GM12878 (cell line): Measurements from ENCODE around the gene LPIN3. TPM values are rescaled to one million over a fixed set of nuclear protein-coding genes. Genes with fewer than 3 reads are reported as not detected.

Experiments
- ATAC-seq: fragments of 200-7000 bp; cut with Tn5 transposase; 3 replicates; pipeline ENCODE4 v1.9.1; 2020; ENCODE audit warnings: mild to moderate bottlenecking, moderate library complexity
- BruUV-seq: library from RNA; stranded (reverse); fragments of 400-500 nt; replicated peaks from 2 replicates; lab custom pipeline; 2021; lab: Mats Ljungman, UMichigan
- CTCF ChIA-PET: fragments of 300-600 bp; sonication (Branson Sonifier 250); formaldehyde crosslinking; extraction: SDS; loops from one replicate; lab custom pipeline; 2021; ENCODE audit warnings: inconsistent platforms; lab: Yijun Ruan, JAX
- POLR2A ChIA-PET: fragments of 350-600 bp; formaldehyde crosslinking; extraction: SDS; loops from one replicate; lab custom pipeline; 2021; ENCODE audit warnings: inconsistent platforms; lab: Charles Lee
- RAD21 ChIA-PET: fragments of 300-600 bp; sonication (Branson Sonifier 250); formaldehyde crosslinking; loops from one replicate; lab custom pipeline; 2023; ENCODE audit warnings: antibody characterized with exemption; ENCODE audit not compliant: unreplicated experiment; lab: Charles Lee
- SMC1A ChIA-PET: fragments of 300-600 bp; sonication (Branson Sonifier 250); formaldehyde crosslinking; loops from one replicate; lab custom pipeline; 2023; ENCODE audit not compliant: unreplicated experiment, uncharacterized antibody; lab: Charles Lee
- DNase-seq: peaks from one replicate; pipeline ENCODE4 v3.0.0-alpha.2; 2011; ENCODE audit warnings: low read depth, low spot score
- FAIRE-seq: peaks from 3 replicates; lab custom pipeline; 2011; peaks lifted over from hg19 to GRCh38; lab: Jason Lieb, UNC
- H2AFZ ChIP-seq: 2 replicates; pipeline ENCODE4 v1.6.0; 2011; ENCODE audit warnings: low read depth, low read length, control low read depth; ENCODE audit not compliant: control insufficient read depth
- H3K27ac ChIP-seq: 2 replicates; pipeline ENCODE4 v1.5.1; 2011; ENCODE audit warnings: control low read depth; ENCODE audit not compliant: control insufficient read depth, insufficient read depth
- H3K27me3 ChIP-seq, 2 experiments: replicated peaks in 1 of 2; 2 replicates each; pipeline versions ENCODE4 v1.6.0 to v1.6.1; 2011; ENCODE audit warnings: low read length in 1 of 2; ENCODE audit not compliant: control insufficient read depth in 2 of 2, insufficient read depth in 2 of 2
- H3K36me3 ChIP-seq, 2 experiments: 2 replicates each; pipeline ENCODE4 v1.5.1; 2011; ENCODE audit warnings: low read length in 1 of 2; ENCODE audit not compliant: control insufficient read depth in 2 of 2, insufficient read depth in 2 of 2
- H3K4me1 ChIP-seq: 2 replicates; pipeline ENCODE4 v1.6.1; 2011; ENCODE audit warnings: mild to moderate bottlenecking, low read length, moderate library complexity, mixed read lengths; ENCODE audit not compliant: control insufficient read depth, insufficient read depth
- H3K4me2 ChIP-seq: 2 replicates; pipeline ENCODE4 v1.6.0; 2011; ENCODE audit warnings: control low read depth; ENCODE audit not compliant: control insufficient read depth, insufficient read depth
- H3K4me3 ChIP-seq: fragments of 200-600 bp; sonication (generic); 2 replicates; pipeline ENCODE4 v1.5.1; 2016
- H3K79me2 ChIP-seq: 2 replicates; pipeline ENCODE4 v1.6.0; 2011; ENCODE audit warnings: low read length; ENCODE audit not compliant: control insufficient read depth, insufficient read depth
- H3K9ac ChIP-seq: 2 replicates; pipeline ENCODE4 v1.8.0; 2011; ENCODE audit warnings: low read length, control low read depth, mixed read lengths; ENCODE audit not compliant: control insufficient read depth, insufficient read depth
- H3K9me3 ChIP-seq: replicated peaks from 3 replicates; pipeline ENCODE4 v1.5.1; 2011; ENCODE audit warnings: mild to moderate bottlenecking, low read length; ENCODE audit not compliant: control insufficient read depth, insufficient read depth
- H4K20me1 ChIP-seq: 2 replicates; pipeline ENCODE4 v1.6.0; 2011; ENCODE audit not compliant: control insufficient read depth, insufficient read depth
- ASH2L ChIP-seq: fragments of 300-600, 200-600 bp; sonication (generic); IDR thresholded peaks from 2 replicates; pipeline ENCODE4 v1.6.1; 2017; ENCODE audit warnings: low read depth, mild to moderate bottlenecking, borderline replicate concordance
- CREM ChIP-seq: IDR thresholded peaks from 2 replicates; pipeline ENCODE4 v1.6.1; 2014; ENCODE audit warnings: antibody characterized with exemption, low read depth
- EED ChIP-seq: sonication (generic); IDR thresholded peaks from 2 replicates; pipeline ENCODE4 v1.6.1; 2016; ENCODE audit warnings: antibody characterized with exemption, low read depth
- FOS ChIP-seq: IDR thresholded peaks from 3 replicates; pipeline ENCODE4 v1.6.1; 2011; ENCODE audit warnings: borderline replicate concordance; ENCODE audit not compliant: insufficient read length; ENCODE audit errors: extremely low read depth
- GABPA ChIP-seq: IDR thresholded peaks from 2 replicates; pipeline ENCODE4 v1.6.1; 2014; ENCODE audit warnings: antibody characterized with exemption, low read depth, mild to moderate bottlenecking, inconsistent platforms
- GATAD2B ChIP-seq: fragments of 450-650 bp; conservative IDR thresholded peaks from 2 replicates; pipeline ENCODE4 v1.6.1; 2017; ENCODE audit warnings: low read depth, mild to moderate bottlenecking, moderate library complexity
- HDAC2 ChIP-seq: fragments of 200-600 bp; sonication (generic); IDR thresholded peaks from 2 replicates; pipeline ENCODE4 v1.6.1; 2017
- IRF4 ChIP-seq: IDR thresholded peaks from 2 replicates; pipeline ENCODE4 v1.6.1; 2011; ENCODE audit warnings: low read depth, low read length
- JUND ChIP-seq: IDR thresholded peaks from 2 replicates; pipeline ENCODE4 v1.6.1; 2012; ENCODE audit warnings: low read depth, mild to moderate bottlenecking, low read length, improper control_type of control experiment, moderate library complexity
- MTA3 ChIP-seq: IDR thresholded peaks from 2 replicates; pipeline ENCODE4 v1.6.1; 2012; ENCODE audit warnings: low read length, inconsistent platforms, borderline replicate concordance
- MXI1 ChIP-seq: fragments of 150-350 bp; IDR thresholded peaks from 2 replicates; pipeline ENCODE4 v1.6.1; 2011; ENCODE audit warnings: low read depth, mild to moderate bottlenecking, inconsistent platforms, low read length, improper control_type of control experiment
- POLR2AphosphoS2 ChIP-seq: IDR thresholded peaks from 2 replicates; pipeline ENCODE4 v1.6.1; 2011; ENCODE audit warnings: low read depth, mild to moderate bottlenecking, low read length, improper control_type of control experiment, moderate library complexity
- RBBP5 ChIP-seq: fragments of 200-600 bp; sonication (generic); conservative IDR thresholded peaks from 2 replicates; pipeline ENCODE4 v1.6.1; 2016
- SIN3A ChIP-seq: IDR thresholded peaks from 2 replicates; pipeline ENCODE4 v1.6.1; 2012; ENCODE audit warnings: low read depth, low read length, improper control_type of control experiment
- SREBF1 ChIP-seq: IDR thresholded peaks from 2 replicates; pipeline ENCODE4 v1.6.1; 2012; ENCODE audit warnings: mild to moderate bottlenecking, low read length
- SUZ12 ChIP-seq: fragments of 200-600 bp; sonication (generic); IDR thresholded peaks from one replicate; pipeline ENCODE4 v1.6.1; 2018; ENCODE audit warnings: antibody characterized with exemption, mild to moderate bottlenecking; ENCODE audit not compliant: unreplicated experiment
- WRNIP1 ChIP-seq: IDR thresholded peaks from 2 replicates; pipeline ENCODE4 v1.6.1; 2011; ENCODE audit warnings: low read depth, low read length, improper control_type of control experiment, borderline replicate concordance
- WGBS: methylation state at CpG from one replicate; pipeline ENCODE4 v1.1.6; 2016; ENCODE audit warnings: low lambda C conversion rate; ENCODE audit not compliant: insufficient replicate concordance, insufficient coverage; ENCODE audit errors: missing lambda C conversion rate; 5-methylcytosine and 5-hydroxymethylcytosine counted together
- in situ Hi-C: fragments of 300-500 bp; cut with MboI; formaldehyde crosslinking; loops from 9 replicates; pipeline ENCODE4 v1.14.3; 2018; ENCODE audit warnings: mixed read lengths
- intact Hi-C: fragments of 100-400 bp; cut with micrococcal nuclease; formaldehyde crosslinking; loops from one replicate; pipeline ENCODE4 v1.14.2; 2022; ENCODE audit not compliant: unreplicated experiment
- polyA plus RNA-seq, 11 experiments: library from polyadenylated mRNA; depleted of rRNA in 4 of 11; unstranded in 6 of 11; stranded (reverse) in 5 of 11; fragments of >200 nt; fragmentation: Nextera tagmentation in 4 of 11; fragmentation: Illumina TruSeq in 1 of 11; extraction: Ambion mirVana in 4 of 11; extraction: Trizol in 1 of 11; gene quantifications; 1 replicate in 1 of 11; 2 replicates in 10 of 11; pipeline versions ENCODE4 v1.2.1 to v1.2.3, GENCODE V29; 2011 to 2016; ENCODE audit warnings: inconsistent platforms in 2 of 11, missing spikeins in 2 of 11, low read depth in 1 of 11
- total RNA-seq, 4 experiments: library from RNA; depleted of rRNA in 3 of 4; stranded (reverse); fragments of >200 nt in 3 of 4; fragmentation: Illumina TruSeq in 1 of 4; extraction: Trizol in 1 of 4; gene quantifications; 2 replicates each; pipeline versions ENCODE4 v1.2.1 to v1.2.3, GENCODE V29; 2013 to 2021
- TF ChIP-seq, protein P1 (sequence below): fragments of 450-650 bp; IDR thresholded peaks from 2 replicates; pipeline ENCODE4 v1.6.1; 2017; ENCODE audit warnings: mild to moderate bottlenecking, low read depth, inconsistent platforms; ENCODE audit not compliant: poor library complexity, severe bottlenecking

LPIN3 gene
- total and polyA plus RNA-seq, 10 of the 15 experiments (the other 5 are each of a cell fraction or from before 2014, with no cell fraction given), result 0.13 to 1.3 (median 0.51) TPM

DNA sequence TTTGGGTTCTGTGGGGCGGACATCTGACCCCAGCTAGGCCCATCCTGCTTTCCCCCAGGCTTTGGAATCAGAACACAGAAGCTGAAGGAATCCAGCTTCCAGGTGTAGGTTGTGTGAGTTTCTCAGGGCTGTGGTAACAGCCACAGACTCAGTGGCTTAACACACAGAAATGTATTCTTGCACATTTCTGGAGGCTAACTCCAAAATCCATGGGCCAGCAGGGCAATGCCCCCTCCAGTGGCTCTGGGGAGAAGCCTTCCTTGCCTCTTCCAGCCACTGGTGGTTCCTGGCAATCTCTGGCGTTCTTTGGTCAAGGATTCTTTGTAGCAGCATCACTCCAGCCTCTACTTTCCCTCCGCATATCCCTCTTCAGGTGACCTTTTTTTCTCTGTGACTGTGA is 27.3 kb downstream of the LPIN3 start:
- intact Hi-C loops, result no loop called here
- POLR2A ChIA-PET, result no interaction called here
- H3K27me3 ChIP-seq, result peaks cover 0 to 15% of the 10 kb centered on the region in 2 experiments
- no peaks in the 10 kb centered on the region for H3K9me3 ChIP-seq
- RAD21 ChIA-PET, result no interaction called here
- H3K9ac ChIP-seq, result no peak overlapping the region
- no peak overlapping the region for H3K4me2 ChIP-seq
- no peak for DNase-seq
- no peaks in the 10 kb centered on the region for H3K36me3 ChIP-seq
- no peak overlapping the region for H3K27ac ChIP-seq
- SMC1A ChIA-PET, result no interaction called here
- H2AFZ ChIP-seq, result no peak overlapping the region
- peaks cover 14% of the 10 kb centered on the region for H3K4me1 ChIP-seq
- H3K79me2 ChIP-seq, result no peaks in the 10 kb centered on the region
- H3K4me3 ChIP-seq, result no peak overlapping the region
- TF ChIP-seq GABPA, result no peak
- no peak for TF ChIP-seq SIN3A
- no peak for TF ChIP-seq ASH2L
- no peak for TF ChIP-seq SREBF1
- no peak for TF ChIP-seq JUND
- TF ChIP-seq CREM, result no peak
- TF ChIP-seq, protein P1, sequence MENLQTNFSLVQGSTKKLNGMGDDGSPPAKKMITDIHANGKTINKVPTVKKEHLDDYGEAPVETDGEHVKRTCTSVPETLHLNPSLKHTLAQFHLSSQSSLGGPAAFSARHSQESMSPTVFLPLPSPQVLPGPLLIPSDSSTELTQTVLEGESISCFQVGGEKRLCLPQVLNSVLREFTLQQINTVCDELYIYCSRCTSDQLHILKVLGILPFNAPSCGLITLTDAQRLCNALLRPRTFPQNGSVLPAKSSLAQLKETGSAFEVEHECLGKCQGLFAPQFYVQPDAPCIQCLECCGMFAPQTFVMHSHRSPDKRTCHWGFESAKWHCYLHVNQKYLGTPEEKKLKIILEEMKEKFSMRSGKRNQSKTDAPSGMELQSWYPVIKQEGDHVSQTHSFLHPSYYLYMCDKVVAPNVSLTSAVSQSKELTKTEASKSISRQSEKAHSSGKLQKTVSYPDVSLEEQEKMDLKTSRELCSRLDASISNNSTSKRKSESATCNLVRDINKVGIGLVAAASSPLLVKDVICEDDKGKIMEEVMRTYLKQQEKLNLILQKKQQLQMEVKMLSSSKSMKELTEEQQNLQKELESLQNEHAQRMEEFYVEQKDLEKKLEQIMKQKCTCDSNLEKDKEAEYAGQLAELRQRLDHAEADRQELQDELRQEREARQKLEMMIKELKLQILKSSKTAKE, result no peak
- no peak for TF ChIP-seq MXI1
- TF ChIP-seq SUZ12, result no peak
- no peak for TF ChIP-seq POLR2AphosphoS2
- TF ChIP-seq HDAC2, result no peak
- no peak for TF ChIP-seq IRF4
- TF ChIP-seq WRNIP1, result no peak
- no peak for TF ChIP-seq RBBP5
- TF ChIP-seq EED, result no peak
- TF ChIP-seq MTA3, result no peak
- TF ChIP-seq FOS, result no peak
- TF ChIP-seq GATAD2B, result no peak
- TF ChIP-seq, all 136 proteins: peak for 0
- WGBS, result 45% methylated on average over 3 of the region's 3 CpGs
- FAIRE-seq, result no peak
- no TSS peak for BruUV-seq
- in situ Hi-C loops, result no loop called here
- no peak for ATAC-seq
- CTCF ChIA-PET, result no interaction called here
- H4K20me1 ChIP-seq, result no peaks in the 10 kb centered on the region
